ENCODE measurements around the gene ZSWIM5. TPM values are rescaled to one million over a fixed set of nuclear protein-coding genes. Genes with fewer than 3 reads are reported as not detected.

Gene ZSWIM5
- total RNA-seq, 1 experiment from 2014 or later: 2.2 TPM

DNA sequence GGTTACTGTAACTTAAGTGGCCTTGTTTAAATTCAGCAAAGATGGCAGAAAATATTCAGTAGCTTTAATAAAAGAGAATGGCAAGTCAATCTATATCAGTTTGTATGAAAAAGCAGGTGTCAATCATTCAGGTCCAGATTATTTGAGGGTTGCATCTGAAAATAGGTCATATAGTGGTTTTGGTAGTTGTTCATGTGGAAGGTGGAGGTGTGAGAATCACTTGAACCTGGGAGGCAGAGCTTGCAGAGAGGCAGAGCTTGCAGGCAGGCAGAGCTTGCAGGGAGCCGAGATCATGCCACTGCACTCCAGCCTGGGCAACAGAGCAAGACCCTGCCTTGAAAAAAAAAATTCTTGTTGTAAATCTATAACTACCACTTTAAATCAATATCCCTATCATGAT lies 88.6 kb downstream of the ZSWIM5 start:
- Mint-ChIP-seq H3K27me3 (ENCODE audit: low read depth) (no peaks in the 10 kb centered on the region; the same call in 1 of the 2 replicates), H3K36me3 (peaks cover 15% of the 10 kb centered on the region), H3K27ac (no peak overlapping the region), H3K4me3 (no peak overlapping the region), H3K9me3 (peaks cover 18% of the 10 kb centered on the region), H3K4me1 (peaks cover 8% of the 10 kb centered on the region)
- DNase-seq (ENCODE audit: low spot score) (no peak), ATAC-seq (no peak)
- ChIA-PET POLR2A (no interaction called here), CTCF (no interaction called here)
- no peak for TF ChIP-seq OVOL2 (CRISPR knock-in tag; IDR thresholded peaks at IDR 0.05; ENCODE audit: borderline replicate concordance)
- 0 out of 2 replicates have a peak, but pooled peaks have one; percentile 42 for TF ChIP-seq ZNF121 (CRISPR knock-in tag; IDR thresholded peaks at IDR 0.05)
- no peak for TF ChIP-seq SMAD4 (CRISPR knock-in tag; IDR thresholded peaks at IDR 0.05)
- TF ChIP-seq ZNF138 (CRISPR knock-in tag; conservative IDR thresholded peaks at IDR 0.05): no peak
- TF ChIP-seq ZNF263 (CRISPR knock-in tag; IDR thresholded peaks at IDR 0.05; ENCODE audit: low read depth): no peak

DNA sequence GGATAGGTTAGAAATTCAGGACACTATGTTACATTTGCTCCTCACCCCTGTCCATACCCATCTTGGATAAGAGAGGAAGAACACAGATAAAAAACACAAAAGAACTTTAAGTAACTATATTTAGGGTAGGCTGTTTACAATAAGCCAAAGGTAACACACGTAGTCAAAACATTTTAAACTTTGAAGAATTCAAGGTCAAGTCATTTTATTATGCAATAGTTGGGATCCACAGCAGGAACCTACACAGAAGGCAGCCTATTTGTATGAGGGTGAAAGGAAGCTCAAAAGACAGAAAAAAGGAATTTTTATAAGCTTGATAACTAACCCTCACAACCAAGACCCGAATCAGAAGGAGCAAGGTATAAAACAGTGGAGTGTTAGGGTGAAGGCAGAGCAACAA lies 89.6 kb downstream of the ZSWIM5 start:
- DNase-seq (ENCODE audit: low spot score) (no peak), ATAC-seq (no peak)
- POLR2A ChIA-PET: no interaction called here
- Mint-ChIP-seq H3K4me1 (peaks cover 8% of the 10 kb centered on the region), H3K27me3 (ENCODE audit: low read depth) (no peaks in the 10 kb centered on the region; the same call in 1 of the 2 replicates), H3K36me3 (peaks cover 18% of the 10 kb centered on the region), H3K27ac (no peak overlapping the region), H3K4me3 (no peak overlapping the region), H3K9me3 (peaks cover 23% of the 10 kb centered on the region)
- CTCF ChIA-PET: interaction anchor here (0.6 kb wide), 1 partner anchor 106 kb away, joined by 3 read pairs; no protein-coding TSS in a partner anchor
- TF ChIP-seq CBFB (CRISPR knock-in tag; IDR thresholded peaks at IDR 0.05; ENCODE audit: low read depth) (no peak), ZNF671 (CRISPR knock-in tag; IDR thresholded peaks at IDR 0.05) (no peak), GRHL2 (CRISPR knock-in tag; IDR thresholded peaks at IDR 0.05; ENCODE audit: insufficient replicate concordance, severe bottlenecking) (no peak), PRRX2 (CRISPR knock-in tag; IDR thresholded peaks at IDR 0.05) (no peak), TCF7 (CRISPR knock-in tag; IDR thresholded peaks at IDR 0.05; ENCODE audit: low read depth) (no peak), SMAD4 (CRISPR knock-in tag; IDR thresholded peaks at IDR 0.05) (no peak), MXD4 (CRISPR knock-in tag; IDR thresholded peaks at IDR 0.05; ENCODE audit: borderline replicate concordance) (no peak), TEAD1 (CRISPR knock-in tag; IDR thresholded peaks at IDR 0.05) (no peak)
- TF ChIP-seq, protein P1, sequence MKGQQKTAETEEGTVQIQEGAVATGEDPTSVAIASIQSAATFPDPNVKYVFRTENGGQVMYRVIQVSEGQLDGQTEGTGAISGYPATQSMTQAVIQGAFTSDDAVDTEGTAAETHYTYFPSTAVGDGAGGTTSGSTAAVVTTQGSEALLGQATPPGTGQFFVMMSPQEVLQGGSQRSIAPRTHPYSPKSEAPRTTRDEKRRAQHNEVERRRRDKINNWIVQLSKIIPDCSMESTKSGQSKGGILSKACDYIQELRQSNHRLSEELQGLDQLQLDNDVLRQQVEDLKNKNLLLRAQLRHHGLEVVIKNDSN (CRISPR knock-in tag; IDR thresholded peaks at IDR 0.05): no peak
- TF ChIP-seq, protein P2, sequence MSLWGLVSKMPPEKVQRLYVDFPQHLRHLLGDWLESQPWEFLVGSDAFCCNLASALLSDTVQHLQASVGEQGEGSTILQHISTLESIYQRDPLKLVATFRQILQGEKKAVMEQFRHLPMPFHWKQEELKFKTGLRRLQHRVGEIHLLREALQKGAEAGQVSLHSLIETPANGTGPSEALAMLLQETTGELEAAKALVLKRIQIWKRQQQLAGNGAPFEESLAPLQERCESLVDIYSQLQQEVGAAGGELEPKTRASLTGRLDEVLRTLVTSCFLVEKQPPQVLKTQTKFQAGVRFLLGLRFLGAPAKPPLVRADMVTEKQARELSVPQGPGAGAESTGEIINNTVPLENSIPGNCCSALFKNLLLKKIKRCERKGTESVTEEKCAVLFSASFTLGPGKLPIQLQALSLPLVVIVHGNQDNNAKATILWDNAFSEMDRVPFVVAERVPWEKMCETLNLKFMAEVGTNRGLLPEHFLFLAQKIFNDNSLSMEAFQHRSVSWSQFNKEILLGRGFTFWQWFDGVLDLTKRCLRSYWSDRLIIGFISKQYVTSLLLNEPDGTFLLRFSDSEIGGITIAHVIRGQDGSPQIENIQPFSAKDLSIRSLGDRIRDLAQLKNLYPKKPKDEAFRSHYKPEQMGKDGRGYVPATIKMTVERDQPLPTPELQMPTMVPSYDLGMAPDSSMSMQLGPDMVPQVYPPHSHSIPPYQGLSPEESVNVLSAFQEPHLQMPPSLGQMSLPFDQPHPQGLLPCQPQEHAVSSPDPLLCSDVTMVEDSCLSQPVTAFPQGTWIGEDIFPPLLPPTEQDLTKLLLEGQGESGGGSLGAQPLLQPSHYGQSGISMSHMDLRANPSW (CRISPR knock-in tag; conservative IDR thresholded peaks at IDR 0.05; ENCODE audit: low read depth): no peak
- TF ChIP-seq, protein P3, sequence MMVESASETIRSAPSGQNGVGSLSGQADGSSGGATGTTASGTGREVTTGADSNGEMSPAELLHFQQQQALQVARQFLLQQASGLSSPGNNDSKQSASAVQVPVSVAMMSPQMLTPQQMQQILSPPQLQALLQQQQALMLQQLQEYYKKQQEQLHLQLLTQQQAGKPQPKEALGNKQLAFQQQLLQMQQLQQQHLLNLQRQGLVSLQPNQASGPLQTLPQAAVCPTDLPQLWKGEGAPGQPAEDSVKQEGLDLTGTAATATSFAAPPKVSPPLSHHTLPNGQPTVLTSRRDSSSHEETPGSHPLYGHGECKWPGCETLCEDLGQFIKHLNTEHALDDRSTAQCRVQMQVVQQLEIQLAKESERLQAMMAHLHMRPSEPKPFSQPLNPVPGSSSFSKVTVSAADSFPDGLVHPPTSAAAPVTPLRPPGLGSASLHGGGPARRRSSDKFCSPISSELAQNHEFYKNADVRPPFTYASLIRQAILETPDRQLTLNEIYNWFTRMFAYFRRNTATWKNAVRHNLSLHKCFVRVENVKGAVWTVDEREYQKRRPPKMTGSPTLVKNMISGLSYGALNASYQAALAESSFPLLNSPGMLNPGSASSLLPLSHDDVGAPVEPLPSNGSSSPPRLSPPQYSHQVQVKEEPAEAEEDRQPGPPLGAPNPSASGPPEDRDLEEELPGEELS (CRISPR knock-in tag; IDR thresholded peaks at IDR 0.05): no peak
- TF ChIP-seq, protein P4, sequence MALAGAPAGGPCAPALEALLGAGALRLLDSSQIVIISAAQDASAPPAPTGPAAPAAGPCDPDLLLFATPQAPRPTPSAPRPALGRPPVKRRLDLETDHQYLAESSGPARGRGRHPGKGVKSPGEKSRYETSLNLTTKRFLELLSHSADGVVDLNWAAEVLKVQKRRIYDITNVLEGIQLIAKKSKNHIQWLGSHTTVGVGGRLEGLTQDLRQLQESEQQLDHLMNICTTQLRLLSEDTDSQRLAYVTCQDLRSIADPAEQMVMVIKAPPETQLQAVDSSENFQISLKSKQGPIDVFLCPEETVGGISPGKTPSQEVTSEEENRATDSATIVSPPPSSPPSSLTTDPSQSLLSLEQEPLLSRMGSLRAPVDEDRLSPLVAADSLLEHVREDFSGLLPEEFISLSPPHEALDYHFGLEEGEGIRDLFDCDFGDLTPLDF (CRISPR knock-in tag; IDR thresholded peaks at IDR 0.05): no peak
- TF ChIP-seq, protein P5, sequence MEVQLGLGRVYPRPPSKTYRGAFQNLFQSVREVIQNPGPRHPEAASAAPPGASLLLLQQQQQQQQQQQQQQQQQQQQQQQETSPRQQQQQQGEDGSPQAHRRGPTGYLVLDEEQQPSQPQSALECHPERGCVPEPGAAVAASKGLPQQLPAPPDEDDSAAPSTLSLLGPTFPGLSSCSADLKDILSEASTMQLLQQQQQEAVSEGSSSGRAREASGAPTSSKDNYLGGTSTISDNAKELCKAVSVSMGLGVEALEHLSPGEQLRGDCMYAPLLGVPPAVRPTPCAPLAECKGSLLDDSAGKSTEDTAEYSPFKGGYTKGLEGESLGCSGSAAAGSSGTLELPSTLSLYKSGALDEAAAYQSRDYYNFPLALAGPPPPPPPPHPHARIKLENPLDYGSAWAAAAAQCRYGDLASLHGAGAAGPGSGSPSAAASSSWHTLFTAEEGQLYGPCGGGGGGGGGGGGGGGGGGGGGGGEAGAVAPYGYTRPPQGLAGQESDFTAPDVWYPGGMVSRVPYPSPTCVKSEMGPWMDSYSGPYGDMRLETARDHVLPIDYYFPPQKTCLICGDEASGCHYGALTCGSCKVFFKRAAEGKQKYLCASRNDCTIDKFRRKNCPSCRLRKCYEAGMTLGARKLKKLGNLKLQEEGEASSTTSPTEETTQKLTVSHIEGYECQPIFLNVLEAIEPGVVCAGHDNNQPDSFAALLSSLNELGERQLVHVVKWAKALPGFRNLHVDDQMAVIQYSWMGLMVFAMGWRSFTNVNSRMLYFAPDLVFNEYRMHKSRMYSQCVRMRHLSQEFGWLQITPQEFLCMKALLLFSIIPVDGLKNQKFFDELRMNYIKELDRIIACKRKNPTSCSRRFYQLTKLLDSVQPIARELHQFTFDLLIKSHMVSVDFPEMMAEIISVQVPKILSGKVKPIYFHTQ (CRISPR knock-in tag; IDR thresholded peaks at IDR 0.05): no peak
- TF ChIP-seq, protein P6, sequence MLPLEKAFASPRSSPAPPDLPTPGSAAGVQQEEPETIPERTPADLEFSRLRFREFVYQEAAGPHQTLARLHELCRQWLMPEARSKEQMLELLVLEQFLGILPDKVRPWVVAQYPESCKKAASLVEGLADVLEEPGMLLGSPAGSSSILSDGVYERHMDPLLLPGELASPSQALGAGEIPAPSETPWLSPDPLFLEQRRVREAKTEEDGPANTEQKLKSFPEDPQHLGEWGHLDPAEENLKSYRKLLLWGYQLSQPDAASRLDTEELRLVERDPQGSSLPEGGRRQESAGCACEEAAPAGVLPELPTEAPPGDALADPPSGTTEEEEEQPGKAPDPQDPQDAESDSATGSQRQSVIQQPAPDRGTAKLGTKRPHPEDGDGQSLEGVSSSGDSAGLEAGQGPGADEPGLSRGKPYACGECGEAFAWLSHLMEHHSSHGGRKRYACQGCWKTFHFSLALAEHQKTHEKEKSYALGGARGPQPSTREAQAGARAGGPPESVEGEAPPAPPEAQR (CRISPR knock-in tag; IDR thresholded peaks at IDR 0.05): no peak
- TF ChIP-seq, protein P7, sequence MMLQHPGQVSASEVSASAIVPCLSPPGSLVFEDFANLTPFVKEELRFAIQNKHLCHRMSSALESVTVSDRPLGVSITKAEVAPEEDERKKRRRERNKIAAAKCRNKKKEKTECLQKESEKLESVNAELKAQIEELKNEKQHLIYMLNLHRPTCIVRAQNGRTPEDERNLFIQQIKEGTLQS (CRISPR knock-in tag; conservative IDR thresholded peaks at IDR 0.05): no peak
- TF ChIP-seq, protein P8, sequence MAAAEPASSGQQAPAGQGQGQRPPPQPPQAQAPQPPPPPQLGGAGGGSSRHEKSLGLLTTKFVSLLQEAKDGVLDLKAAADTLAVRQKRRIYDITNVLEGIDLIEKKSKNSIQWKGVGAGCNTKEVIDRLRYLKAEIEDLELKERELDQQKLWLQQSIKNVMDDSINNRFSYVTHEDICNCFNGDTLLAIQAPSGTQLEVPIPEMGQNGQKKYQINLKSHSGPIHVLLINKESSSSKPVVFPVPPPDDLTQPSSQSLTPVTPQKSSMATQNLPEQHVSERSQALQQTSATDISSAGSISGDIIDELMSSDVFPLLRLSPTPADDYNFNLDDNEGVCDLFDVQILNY (CRISPR knock-in tag; IDR thresholded peaks at IDR 0.05): no peak

Data from WTC11 (cell line).